ENCODE data around the gene TPSAB1.

Gene TPSAB1

DNA sequence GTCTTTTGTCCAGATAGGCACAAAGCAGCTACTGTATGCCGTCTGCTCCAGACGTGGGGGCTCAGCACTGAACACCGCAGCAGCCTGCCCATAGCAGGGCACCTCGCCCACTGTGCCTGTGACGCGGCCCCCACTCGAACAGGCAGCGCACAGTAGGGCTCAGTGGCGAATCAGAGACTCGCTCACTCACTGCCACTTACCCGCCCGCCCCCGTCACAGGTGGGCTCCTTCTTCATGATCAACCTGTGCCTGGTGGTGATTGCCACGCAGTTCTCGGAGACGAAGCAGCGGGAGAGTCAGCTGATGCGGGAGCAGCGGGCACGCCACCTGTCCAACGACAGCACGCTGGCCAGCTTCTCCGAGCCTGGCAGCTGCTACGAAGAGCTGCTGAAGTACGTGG, 39.1 kb upstream of the TPSAB1 start:
- H3K27me3 ChIP-seq (ENCODE audit: low read depth, low read length), result no peaks in the 10 kb centered on the region
- no peaks in the 10 kb centered on the region for H3K4me1 ChIP-seq (ENCODE audit: low read length)
- no peaks in the 10 kb centered on the region for H3K36me3 ChIP-seq (replicated peaks; ENCODE audit: low read depth, low read length)
- no peak overlapping the region for H3K4me3 ChIP-seq (ENCODE audit: low read length)
- H2AFZ ChIP-seq (ENCODE audit: low read depth, low read length), result no peak overlapping the region
- H3K9ac ChIP-seq (ENCODE audit: low read length), result no peak overlapping the region
- H4K20me1 ChIP-seq (ENCODE audit: insufficient read depth, low read length), result 0 out of 2 replicates have a peak, but pooled peaks cover 3% of the 10 kb centered on the region
- no peaks in the 10 kb centered on the region for H3K79me2 ChIP-seq (ENCODE audit: low read length)
- H3K4me2 ChIP-seq (ENCODE audit: low read length), result no peak overlapping the region
- H3K27ac ChIP-seq (ENCODE audit: low read length), result no peak overlapping the region
- TF ChIP-seq, protein P1, sequence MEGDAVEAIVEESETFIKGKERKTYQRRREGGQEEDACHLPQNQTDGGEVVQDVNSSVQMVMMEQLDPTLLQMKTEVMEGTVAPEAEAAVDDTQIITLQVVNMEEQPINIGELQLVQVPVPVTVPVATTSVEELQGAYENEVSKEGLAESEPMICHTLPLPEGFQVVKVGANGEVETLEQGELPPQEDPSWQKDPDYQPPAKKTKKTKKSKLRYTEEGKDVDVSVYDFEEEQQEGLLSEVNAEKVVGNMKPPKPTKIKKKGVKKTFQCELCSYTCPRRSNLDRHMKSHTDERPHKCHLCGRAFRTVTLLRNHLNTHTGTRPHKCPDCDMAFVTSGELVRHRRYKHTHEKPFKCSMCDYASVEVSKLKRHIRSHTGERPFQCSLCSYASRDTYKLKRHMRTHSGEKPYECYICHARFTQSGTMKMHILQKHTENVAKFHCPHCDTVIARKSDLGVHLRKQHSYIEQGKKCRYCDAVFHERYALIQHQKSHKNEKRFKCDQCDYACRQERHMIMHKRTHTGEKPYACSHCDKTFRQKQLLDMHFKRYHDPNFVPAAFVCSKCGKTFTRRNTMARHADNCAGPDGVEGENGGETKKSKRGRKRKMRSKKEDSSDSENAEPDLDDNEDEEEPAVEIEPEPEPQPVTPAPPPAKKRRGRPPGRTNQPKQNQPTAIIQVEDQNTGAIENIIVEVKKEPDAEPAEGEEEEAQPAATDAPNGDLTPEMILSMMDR (IDR thresholded peaks at IDR 0.05; ENCODE audit: low read depth, low read length), result no peak
- TF ChIP-seq EZH2phosphoT487 (IDR thresholded peaks at IDR 0.05; ENCODE audit: low read depth), result no peak
- H3K9me3 ChIP-seq (ENCODE audit: insufficient read depth, low read length), result no peaks in the 10 kb centered on the region

DNA sequence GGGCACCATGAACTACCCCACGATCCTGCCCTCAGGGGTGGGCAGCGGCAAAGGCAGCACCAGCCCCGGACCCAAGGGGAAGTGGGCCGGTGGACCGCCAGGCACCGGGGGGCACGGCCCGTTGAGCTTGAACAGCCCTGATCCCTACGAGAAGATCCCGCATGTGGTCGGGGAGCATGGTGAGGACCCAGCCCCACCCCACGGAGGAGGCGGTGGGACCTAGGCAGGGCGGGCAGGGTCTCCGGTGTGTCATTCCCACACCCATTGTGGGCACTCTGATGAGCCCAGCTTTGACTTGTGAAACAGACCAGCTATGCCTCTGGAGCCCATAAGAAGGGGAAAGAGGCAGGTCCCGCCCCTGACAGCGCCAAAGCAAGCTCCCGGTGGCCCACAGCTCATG, 38.2 kb upstream of the TPSAB1 start:
- TF ChIP-seq, protein P1 (IDR thresholded peaks at IDR 0.05; ENCODE audit: low read depth, low read length), result no peak
- TF ChIP-seq EZH2phosphoT487 (IDR thresholded peaks at IDR 0.05; ENCODE audit: low read depth), result no peak
- H3K27me3 ChIP-seq (ENCODE audit: low read depth, low read length), result no peaks in the 10 kb centered on the region
- H3K79me2 ChIP-seq (ENCODE audit: low read length), result no peaks in the 10 kb centered on the region

DNA sequence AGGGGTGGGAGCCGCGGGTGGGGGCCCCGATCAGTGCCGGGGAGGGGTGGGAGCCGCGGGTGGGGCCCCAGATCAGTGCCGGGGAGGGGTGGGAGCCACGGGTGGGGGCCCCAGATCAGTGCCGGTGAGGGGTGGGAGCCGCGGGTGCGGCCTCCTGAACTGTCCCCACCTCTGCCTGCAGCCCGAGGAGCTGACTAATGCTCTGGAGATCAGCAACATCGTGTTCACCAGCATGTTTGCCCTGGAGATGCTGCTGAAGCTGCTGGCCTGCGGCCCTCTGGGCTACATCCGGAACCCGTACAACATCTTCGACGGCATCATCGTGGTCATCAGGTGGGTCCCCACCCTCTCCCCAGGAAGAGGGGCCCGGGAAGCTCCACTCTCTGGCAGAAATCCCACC, 35.6 kb upstream of the TPSAB1 start:
- Histone ChIP-seq H2AFZ (ENCODE audit: low read depth, low read length) (no peak overlapping the region), H3K27ac (ENCODE audit: low read length) (no peak overlapping the region), H3K36me3 (replicated peaks; ENCODE audit: low read depth, low read length) (no peaks in the 10 kb centered on the region), H3K4me2 (ENCODE audit: low read length) (no peak overlapping the region), H3K9me3 (ENCODE audit: insufficient read depth, low read length) (no peaks in the 10 kb centered on the region), H3K4me1 (ENCODE audit: low read length) (no peaks in the 10 kb centered on the region), H3K9ac (ENCODE audit: low read length) (no peak overlapping the region), H3K4me3 (ENCODE audit: low read length) (no peak overlapping the region), H3K27me3 (ENCODE audit: low read depth, low read length) (no peaks in the 10 kb centered on the region), H3K79me2 (ENCODE audit: low read length) (no peaks in the 10 kb centered on the region), H4K20me1 (ENCODE audit: insufficient read depth, low read length) (no peaks in the 10 kb centered on the region)
- TF ChIP-seq, protein P1 (IDR thresholded peaks at IDR 0.05; ENCODE audit: low read depth, low read length), result no peak

More for the DNA sequence above, 38.2 kb upstream of the TPSAB1 start:
- no peaks in the 10 kb centered on the region for H3K9me3 ChIP-seq (ENCODE audit: insufficient read depth, low read length)
- H3K4me1 ChIP-seq (ENCODE audit: low read length), result no peaks in the 10 kb centered on the region
- H3K27ac ChIP-seq (ENCODE audit: low read length), result no peak overlapping the region
- no peak overlapping the region for H3K4me2 ChIP-seq (ENCODE audit: low read length)
- no peaks in the 10 kb centered on the region for H3K36me3 ChIP-seq (replicated peaks; ENCODE audit: low read depth, low read length)
- H3K4me3 ChIP-seq (ENCODE audit: low read length), result no peak overlapping the region
- H3K9ac ChIP-seq (ENCODE audit: low read length), result no peak overlapping the region
- no peak overlapping the region for H2AFZ ChIP-seq (ENCODE audit: low read depth, low read length)
- H4K20me1 ChIP-seq (ENCODE audit: insufficient read depth, low read length), result 0 out of 2 replicates have a peak, but pooled peaks cover 2% of the 10 kb centered on the region

DNA sequence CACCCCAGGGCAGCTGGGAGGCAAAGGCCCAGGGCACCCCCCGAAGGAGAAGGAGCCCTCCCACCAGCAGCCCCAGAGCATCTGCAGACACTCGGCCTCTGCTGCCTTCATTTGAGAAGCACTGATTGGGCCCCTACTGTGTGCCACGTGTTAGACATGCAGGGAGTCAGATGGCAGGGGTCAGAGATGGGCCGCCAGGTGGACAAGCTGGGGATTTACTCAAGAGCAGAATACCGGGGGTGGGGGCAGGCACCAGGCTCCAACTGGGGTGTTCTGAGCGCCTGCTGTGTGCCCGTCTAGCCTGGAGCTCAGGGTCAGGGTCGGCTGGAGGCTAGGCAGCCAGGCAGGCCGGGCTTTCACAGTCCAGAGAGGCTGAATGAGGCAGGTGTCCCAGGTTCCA, 34.2 kb upstream of the TPSAB1 start:
- Histone ChIP-seq H3K4me2 (ENCODE audit: low read length) (no peak overlapping the region), H3K27me3 (ENCODE audit: low read depth, low read length) (no peaks in the 10 kb centered on the region), H3K9ac (ENCODE audit: low read length) (no peak overlapping the region), H3K36me3 (replicated peaks; ENCODE audit: low read depth, low read length) (no peaks in the 10 kb centered on the region), H3K4me3 (ENCODE audit: low read length) (no peak overlapping the region), H3K79me2 (ENCODE audit: low read length) (no peaks in the 10 kb centered on the region), H3K9me3 (ENCODE audit: insufficient read depth, low read length) (no peaks in the 10 kb centered on the region), H3K4me1 (ENCODE audit: low read length) (no peaks in the 10 kb centered on the region), H4K20me1 (ENCODE audit: insufficient read depth, low read length) (no peaks in the 10 kb centered on the region), H3K27ac (ENCODE audit: low read length) (no peak overlapping the region), H2AFZ (ENCODE audit: low read depth, low read length) (no peak overlapping the region)
- TF ChIP-seq, protein P1 (IDR thresholded peaks at IDR 0.05; ENCODE audit: low read depth, low read length), result no peak
- no peak for TF ChIP-seq EZH2phosphoT487 (IDR thresholded peaks at IDR 0.05; ENCODE audit: low read depth)
